GM06990 (cell line): ENCODE measurements around the gene EPAS1.

Experiments used
- DNase-seq: peaks from one replicate; pipeline ENCODE4 v3.0.0-alpha.2; 2011; ENCODE audit not compliant: insufficient read length; ENCODE audit errors: extremely low read depth
- H3K27me3 ChIP-seq: replicated peaks from 2 replicates; pipeline ENCODE4 v1.6.0; 2011; ENCODE audit warnings: low read length; ENCODE audit not compliant: control insufficient read depth, insufficient read depth
- H3K36me3 ChIP-seq: 2 replicates; pipeline ENCODE4 v1.5.1; 2011; ENCODE audit warnings: low read length; ENCODE audit not compliant: control insufficient read depth, insufficient read depth
- H3K4me3 ChIP-seq: replicated peaks from 2 replicates; pipeline ENCODE4 v1.5.1; 2011; ENCODE audit warnings: low read depth, mild to moderate bottlenecking, control low read depth, low read length
- TF ChIP-seq, protein P1 (sequence below): IDR thresholded peaks from 2 replicates; pipeline ENCODE4 v1.5.1; 2011; ENCODE audit warnings: low read length, control low read depth, mild to moderate bottlenecking, inconsistent platforms; ENCODE audit not compliant: insufficient read depth, poor library complexity, severe bottlenecking

Gene EPAS1

DNA sequence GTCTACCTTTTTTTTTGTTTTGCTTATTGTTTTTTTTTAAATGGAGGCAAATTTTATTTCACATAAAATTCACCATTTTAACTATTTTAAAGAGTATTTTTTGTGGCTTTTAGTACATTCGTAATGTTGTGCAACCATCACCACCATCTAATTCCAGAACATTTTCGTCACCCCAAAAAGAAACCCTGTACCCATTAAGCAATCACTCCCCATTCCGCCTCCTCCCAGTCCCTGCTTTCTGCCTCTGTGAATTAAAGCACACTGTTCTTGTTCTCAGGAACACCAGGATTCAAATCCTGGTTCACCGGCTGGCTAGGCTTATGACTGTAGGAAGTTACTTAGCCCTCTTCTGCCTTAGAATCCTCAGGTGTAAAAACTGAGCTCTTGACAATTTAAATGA lies 36.9 kb upstream of the EPAS1 start:
- no peaks in the 10 kb centered on the region for H3K36me3 ChIP-seq
- H3K4me3 ChIP-seq: no peak overlapping the region
- H3K27me3 ChIP-seq: no peaks in the 10 kb centered on the region; the same call in none of the 2 replicates
- TF ChIP-seq, protein P1, sequence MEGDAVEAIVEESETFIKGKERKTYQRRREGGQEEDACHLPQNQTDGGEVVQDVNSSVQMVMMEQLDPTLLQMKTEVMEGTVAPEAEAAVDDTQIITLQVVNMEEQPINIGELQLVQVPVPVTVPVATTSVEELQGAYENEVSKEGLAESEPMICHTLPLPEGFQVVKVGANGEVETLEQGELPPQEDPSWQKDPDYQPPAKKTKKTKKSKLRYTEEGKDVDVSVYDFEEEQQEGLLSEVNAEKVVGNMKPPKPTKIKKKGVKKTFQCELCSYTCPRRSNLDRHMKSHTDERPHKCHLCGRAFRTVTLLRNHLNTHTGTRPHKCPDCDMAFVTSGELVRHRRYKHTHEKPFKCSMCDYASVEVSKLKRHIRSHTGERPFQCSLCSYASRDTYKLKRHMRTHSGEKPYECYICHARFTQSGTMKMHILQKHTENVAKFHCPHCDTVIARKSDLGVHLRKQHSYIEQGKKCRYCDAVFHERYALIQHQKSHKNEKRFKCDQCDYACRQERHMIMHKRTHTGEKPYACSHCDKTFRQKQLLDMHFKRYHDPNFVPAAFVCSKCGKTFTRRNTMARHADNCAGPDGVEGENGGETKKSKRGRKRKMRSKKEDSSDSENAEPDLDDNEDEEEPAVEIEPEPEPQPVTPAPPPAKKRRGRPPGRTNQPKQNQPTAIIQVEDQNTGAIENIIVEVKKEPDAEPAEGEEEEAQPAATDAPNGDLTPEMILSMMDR: no peak
- no peak for DNase-seq

DNA sequence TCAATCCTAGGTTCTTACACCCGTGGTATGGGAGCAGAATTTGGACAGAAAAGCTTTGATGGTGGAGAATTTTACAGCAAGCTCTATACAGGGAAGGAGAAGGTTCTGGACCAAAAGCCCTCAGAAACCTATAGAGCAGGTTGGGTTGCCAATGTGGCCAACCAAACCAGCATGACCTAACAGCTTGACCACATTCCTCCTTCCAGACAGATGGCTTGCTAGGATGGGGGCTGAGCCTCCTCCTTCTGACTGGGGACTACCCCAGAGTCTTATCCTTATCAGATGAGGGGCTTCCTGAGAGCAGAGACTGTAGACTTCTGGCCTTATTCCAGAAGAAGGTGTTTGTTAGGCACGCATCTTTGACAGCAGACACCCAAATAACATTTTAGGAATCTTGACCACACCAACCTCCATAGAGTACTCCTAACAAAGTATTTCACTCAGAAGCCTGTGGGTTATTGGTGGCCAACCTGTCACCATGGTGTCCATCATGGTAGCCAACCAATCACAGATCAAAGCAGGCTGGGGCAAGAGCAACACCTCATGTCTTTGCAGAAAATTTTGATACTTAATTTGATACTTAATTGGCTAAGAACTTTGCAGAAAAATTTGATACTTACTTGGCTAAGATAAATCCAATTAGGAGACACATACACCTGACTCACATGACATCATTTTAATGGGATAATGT lies 34.8 kb upstream of the EPAS1 start:
- no peaks in the 10 kb centered on the region for H3K36me3 ChIP-seq
- TF ChIP-seq, protein P1: no peak
- H3K27me3 ChIP-seq: no peaks in the 10 kb centered on the region; the same call in 1 of the 2 replicates
- no peak overlapping the region for H3K4me3 ChIP-seq
- DNase-seq: no peak

- TF ChIP-seq, protein P1: no peak
- H3K4me3 ChIP-seq: no peak overlapping the region
- DNase-seq: no peak
- no peaks in the 10 kb centered on the region for H3K36me3 ChIP-seq
- H3K27me3 ChIP-seq: no peaks in the 10 kb centered on the region
These were observed 33.9 kb upstream of the EPAS1 start for GRCh38 chr2:46263347-46263746.

GRCh38 chr2:46264447-46264846 lies 32.8 kb upstream of the EPAS1 start:
- DNase-seq: no peak
- Histone ChIP-seq H3K36me3 (no peaks in the 10 kb centered on the region), H3K27me3 (no peaks in the 10 kb centered on the region), H3K4me3 (no peak overlapping the region)
- TF ChIP-seq, protein P1: no peak

GRCh38 chr2:46266134-46266533 lies 31.1 kb upstream of the EPAS1 start:
- TF ChIP-seq, protein P1: no peak
- Histone ChIP-seq H3K4me3 (no peak overlapping the region), H3K27me3 (no peaks in the 10 kb centered on the region), H3K36me3 (no peaks in the 10 kb centered on the region)
- DNase-seq: no peak

DNA sequence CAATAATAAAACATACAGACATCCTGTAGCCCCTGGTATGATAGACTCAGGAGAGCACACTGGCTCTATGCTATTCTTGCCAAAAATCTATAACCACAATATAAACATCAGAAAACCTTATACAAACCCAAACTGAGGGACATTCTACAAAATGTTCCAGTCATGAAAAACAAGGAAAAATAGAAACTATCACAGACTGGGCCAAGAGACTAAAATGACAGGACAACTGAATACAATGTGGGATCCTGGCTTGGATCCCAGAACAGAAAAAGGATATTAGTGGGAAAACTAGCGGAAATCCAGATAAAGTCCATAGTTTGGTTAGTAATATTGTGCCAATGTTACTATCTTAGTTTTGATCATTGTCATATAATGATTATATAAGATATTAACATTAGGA lies 29.6 kb upstream of the EPAS1 start:
- TF ChIP-seq, protein P1: no peak
- no peak overlapping the region for H3K4me3 ChIP-seq
- H3K36me3 ChIP-seq: no peaks in the 10 kb centered on the region
- DNase-seq: no peak
- H3K27me3 ChIP-seq: no peaks in the 10 kb centered on the region
